IMR-90 (cell line): ENCODE data around the gene NOS1. TPM values are rescaled to one million over a fixed set of nuclear protein-coding genes. Genes with fewer than 3 reads are reported as not detected.

Experiments
- ATAC-seq: fragments of 200-7000 bp; cut with Tn5 transposase; 2 replicates; pipeline ENCODE4 v1.9.1; 2020; ENCODE audit warnings: low read depth, mild to moderate bottlenecking, moderate library complexity
- BruUV-seq: library from RNA; stranded (reverse); fragments of 400-500 nt; replicated peaks from 2 replicates; lab custom pipeline; 2021; lab: Mats Ljungman, UMichigan
- CTCF ChIA-PET: fragments of 300-600 bp; formaldehyde crosslinking; extraction: SDS; loops from one replicate; lab custom pipeline; 2021; ENCODE audit warnings: antibody characterized with exemption; lab: Yijun Ruan, JAX
- POLR2A ChIA-PET: fragments of 300-600 bp; sonication (Branson Sonifier 250); formaldehyde crosslinking; loops from one replicate; lab custom pipeline; 2022; ENCODE audit warnings: antibody characterized with exemption; ENCODE audit not compliant: unreplicated experiment; lab: Charles Lee
- DNase-seq: peaks from one replicate; pipeline ENCODE4 v3.0.0; 2013
- H2AFZ ChIP-seq: replicated peaks from 2 replicates; pipeline ENCODE3; 2013; ENCODE audit warnings: low read length, mild to moderate bottlenecking; ENCODE audit not compliant: poor library complexity
- H2AK5ac ChIP-seq: 2 replicates; pipeline ENCODE4 v1.6.1; 2013; ENCODE audit warnings: low read depth, low read length, inconsistent platforms
- H2AK9ac ChIP-seq: replicated peaks from 2 replicates; pipeline ENCODE3; 2013; ENCODE audit warnings: mild to moderate bottlenecking, low read depth, low read length, moderate library complexity; ENCODE audit not compliant: poor library complexity
- H2BK120ac ChIP-seq: 2 replicates; pipeline ENCODE4 v1.6.1; 2013; ENCODE audit warnings: low read depth, low read length, inconsistent platforms
- H2BK15ac ChIP-seq: 3 replicates; pipeline ENCODE4 v1.6.1; 2013; ENCODE audit warnings: low read depth, low read length, inconsistent platforms
- H2BK20ac ChIP-seq: 2 replicates; pipeline ENCODE4 v1.6.1; 2013; ENCODE audit warnings: low read depth, mild to moderate bottlenecking, inconsistent platforms, low read length, moderate library complexity
- H2BK5ac ChIP-seq: 2 replicates; pipeline ENCODE4 v1.6.1; 2013; ENCODE audit warnings: mild to moderate bottlenecking, low read depth, low read length, inconsistent platforms; ENCODE audit not compliant: poor library complexity, severe bottlenecking
- H3K14ac ChIP-seq: replicated peaks from 2 replicates; pipeline ENCODE4 v1.6.1; 2013; ENCODE audit warnings: low read depth, low read length, inconsistent platforms
- H3K18ac ChIP-seq: 2 replicates; pipeline ENCODE4 v1.6.1; 2013; ENCODE audit warnings: low read depth, low read length, control low read depth
- H3K23ac ChIP-seq: 2 replicates; pipeline ENCODE4 v1.6.1; 2013; ENCODE audit warnings: low read depth, low read length, inconsistent platforms
- H3K27ac ChIP-seq: 2 replicates; pipeline ENCODE4 v1.5.1; 2013; ENCODE audit warnings: mild to moderate bottlenecking, control low read depth, low read length; ENCODE audit not compliant: insufficient read depth
- H3K27me3 ChIP-seq: 2 replicates; pipeline ENCODE4 v1.6.1; 2013; ENCODE audit warnings: low read length; ENCODE audit not compliant: control insufficient read depth, insufficient read depth
- H3K36me3 ChIP-seq: 2 replicates; pipeline ENCODE4 v1.6.1; 2013; ENCODE audit warnings: low read length, mixed read lengths; ENCODE audit not compliant: control insufficient read depth, insufficient read depth
- H3K4ac ChIP-seq: 2 replicates; pipeline ENCODE4 v1.6.1; 2013; ENCODE audit warnings: low read depth, low read length, inconsistent platforms
- H3K4me1 ChIP-seq: 2 replicates; pipeline ENCODE4 v1.6.1; 2013; ENCODE audit warnings: low read length, mixed read lengths; ENCODE audit not compliant: control insufficient read depth, insufficient read depth
- H3K4me2 ChIP-seq: 2 replicates; pipeline ENCODE4 v1.6.1; 2013; ENCODE audit warnings: low read depth, mild to moderate bottlenecking, control low read depth, low read length, moderate library complexity
- H3K4me3 ChIP-seq: 2 replicates; pipeline ENCODE4 v1.5.1; 2013; ENCODE audit warnings: low read depth, mild to moderate bottlenecking, control low read depth, low read length, moderate library complexity; ENCODE audit not compliant: insufficient read depth
- H3K56ac ChIP-seq: 2 replicates; pipeline ENCODE4 v1.6.1; 2013; ENCODE audit warnings: low read length, inconsistent platforms; ENCODE audit not compliant: insufficient read depth; ENCODE audit errors: extremely low read depth
- H3K79me1 ChIP-seq, 2 experiments: 2 replicates each; pipeline ENCODE4 v1.6.1; 2013; ENCODE audit warnings: low read length in 2 of 2, inconsistent platforms in 1 of 2, low read depth in 1 of 2
- H3K9ac ChIP-seq: 2 replicates; pipeline ENCODE4 v1.6.1; 2013; ENCODE audit warnings: low read depth, low read length, control low read depth
- H3K9me1 ChIP-seq: 2 replicates; pipeline ENCODE4 v1.6.1; 2013; ENCODE audit warnings: low read length, inconsistent platforms; ENCODE audit not compliant: insufficient read depth
- H3K9me3 ChIP-seq: 2 replicates; pipeline ENCODE4 v1.6.1; 2013; ENCODE audit warnings: low read length; ENCODE audit not compliant: control insufficient read depth, insufficient read depth
- H4K20me1 ChIP-seq: 2 replicates; pipeline ENCODE4 v1.6.1; 2013; ENCODE audit warnings: low read length, inconsistent platforms; ENCODE audit not compliant: insufficient read depth
- H4K5ac ChIP-seq: 2 replicates; pipeline ENCODE4 v1.6.1; 2013; ENCODE audit warnings: mild to moderate bottlenecking, low read depth, low read length, control low read depth
- H4K8ac ChIP-seq, 2 experiments: 2 replicates each; pipeline ENCODE4 v1.6.1; 2013; ENCODE audit warnings: low read depth in 2 of 2, low read length in 2 of 2, control low read depth in 1 of 2, inconsistent platforms in 1 of 2
- H4K91ac ChIP-seq: 2 replicates; pipeline ENCODE4 v1.6.1; 2013; ENCODE audit warnings: low read depth, low read length, inconsistent platforms; ENCODE audit not compliant: insufficient read depth
- BHLHE40 ChIP-seq: fragments of 150-350 bp; IDR thresholded peaks from 2 replicates; pipeline ENCODE4 v1.6.1; 2016; ENCODE audit warnings: mild to moderate bottlenecking, low read depth, low read length
- CEBPB ChIP-seq: IDR thresholded peaks from 2 replicates; pipeline ENCODE4 v1.6.1; 2012; ENCODE audit warnings: low read depth, low read length, improper control_type of control experiment
- CHD1 ChIP-seq: IDR thresholded peaks from 2 replicates; pipeline ENCODE4 v1.6.1; 2012; ENCODE audit warnings: low read depth, low read length, improper control_type of control experiment
- FOS ChIP-seq: fragments of 150-350 bp; IDR thresholded peaks from 2 replicates; pipeline ENCODE4 v1.6.1; 2016; ENCODE audit warnings: low read depth, low read length
- MAFK ChIP-seq: IDR thresholded peaks from 2 replicates; pipeline ENCODE4 v1.6.1; 2012; ENCODE audit warnings: low read depth, low read length, improper control_type of control experiment
- MAZ ChIP-seq: IDR thresholded peaks from 2 replicates; pipeline ENCODE4 v1.6.1; 2012; ENCODE audit warnings: low read depth, mild to moderate bottlenecking, low read length, improper control_type of control experiment, moderate library complexity, borderline replicate concordance
- MXI1 ChIP-seq: IDR thresholded peaks from 2 replicates; pipeline ENCODE4 v1.6.1; 2012; ENCODE audit warnings: low read depth, mild to moderate bottlenecking, low read length, moderate library complexity, borderline replicate concordance
- NFE2L2 ChIP-seq: fragments of 150-350 bp; IDR thresholded peaks from 2 replicates; pipeline ENCODE4 v1.6.1; 2016; ENCODE audit warnings: low read depth, mild to moderate bottlenecking, low read length
- POLR2A ChIP-seq: IDR thresholded peaks from 2 replicates; pipeline ENCODE4 v1.6.1; 2012; ENCODE audit warnings: mild to moderate bottlenecking, low read depth, low read length
- RAD21 ChIP-seq: IDR thresholded peaks from 2 replicates; pipeline ENCODE4 v1.6.1; 2012; ENCODE audit warnings: low read length, improper control_type of control experiment
- RCOR1 ChIP-seq: IDR thresholded peaks from 2 replicates; pipeline ENCODE4 v1.6.1; 2012; ENCODE audit warnings: mild to moderate bottlenecking, low read length, improper control_type of control experiment; ENCODE audit not compliant: insufficient replicate concordance
- RFX5 ChIP-seq: IDR thresholded peaks from 2 replicates; pipeline ENCODE4 v1.8.0; 2012; ENCODE audit warnings: low read depth, mild to moderate bottlenecking, low read length, moderate library complexity
- SMC3 ChIP-seq: fragments of 150-350 bp; IDR thresholded peaks from 2 replicates; pipeline ENCODE4 v1.6.1; 2016; ENCODE audit warnings: low read depth, mild to moderate bottlenecking, antibody characterized with exemption, low read length, moderate library complexity
- WGBS, 2 experiments: methylation state at CpG; one replicate each; pipeline versions ENCODE4 v1.1.5 to v1.1.7; 2013; ENCODE audit warnings: missing lambda C conversion rate in 2 of 2; ENCODE audit not compliant: insufficient read length in 1 of 2; ENCODE audit errors: extremely low coverage in 2 of 2; 5-methylcytosine and 5-hydroxymethylcytosine counted together
- dilution Hi-C: fragments of 300-500 bp; cut with HindIII; formaldehyde crosslinking; loops from one replicate; pipeline ENCODE4 v1.14.3; 2018; ENCODE audit warnings: low sequenced_read_pairs; ENCODE audit not compliant: unreplicated experiment
- in situ Hi-C: fragments of 300-500 bp; cut with MboI; formaldehyde crosslinking; loops from 3 replicates; pipeline ENCODE4 v1.14.3; 2019; ENCODE audit warnings: low sequenced_read_pairs, inconsistent platforms, mixed read lengths
- intact Hi-C: fragments of 100-400 bp; cut with micrococcal nuclease; formaldehyde crosslinking; loops from 2 replicates; pipeline ENCODE4 v1.10.0; 2022
- polyA plus RNA-seq, 3 experiments: library from polyadenylated mRNA; depleted of rRNA; stranded (reverse); fragments of >200 nt; gene quantifications; 2 replicates each; pipeline ENCODE4 v1.2.3, GENCODE V29; 2012; ENCODE audit warnings: low replicate concordance in 1 of 3
- total RNA-seq: library from RNA; depleted of rRNA; stranded (reverse); fragments of >200 nt; gene quantifications from 2 replicates; pipeline ENCODE4 v1.2.3, GENCODE V29; 2012
- TF ChIP-seq, protein P1 (sequence below): conservative IDR thresholded peaks from 2 replicates; pipeline ENCODE4 v1.5.1; 2012; ENCODE audit warnings: mild to moderate bottlenecking, low read depth, low read length, improper control_type of control experiment
- TF ChIP-seq, protein P2 (sequence below): fragments of 150-350 bp; IDR thresholded peaks from 2 replicates; pipeline ENCODE4 v1.6.1; 2016; ENCODE audit warnings: low read depth, mild to moderate bottlenecking, low read length, moderate library complexity, borderline replicate concordance
- TF ChIP-seq, protein P3 (sequence below): fragments of 150-350 bp; IDR thresholded peaks from 2 replicates; pipeline ENCODE4 v1.6.1; 2017; ENCODE audit warnings: mild to moderate bottlenecking, antibody characterized with exemption, low read length, low read depth

Gene NOS1
- total and polyA plus RNA-seq, 2 of the 4 experiments (the other 2 are of a cell fraction) = 0.09 TPM; not detected in 1

DNA sequence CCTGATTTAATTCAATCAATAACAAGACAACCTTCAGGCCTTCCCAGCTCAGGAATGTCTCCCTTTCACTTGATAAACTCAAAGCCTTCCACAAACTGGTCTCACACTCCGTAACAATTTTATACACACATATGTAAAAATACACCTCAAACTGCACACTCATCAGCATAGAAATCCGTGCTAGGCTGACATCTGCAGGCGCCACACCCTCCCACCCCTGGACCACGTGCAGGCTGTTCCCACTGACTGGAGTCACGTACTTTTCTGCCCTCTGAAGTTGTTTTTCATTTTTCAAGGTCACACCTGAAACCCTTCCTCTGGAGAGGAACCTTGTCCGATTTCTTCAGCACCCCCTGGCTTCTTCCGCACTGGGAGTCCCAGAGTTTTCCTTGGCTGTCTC is 198.8 kb downstream of the NOS1 start:
- in situ Hi-C loops = no loop called here
- H3K4me3 ChIP-seq = no peak overlapping the region
- peaks cover 67% of the 10 kb centered on the region for H3K36me3 ChIP-seq

More for the DNA sequence above, 198.8 kb downstream of the NOS1 start:
- Histone ChIP-seq H2BK20ac (no peak overlapping the region), H3K4ac (no peak overlapping the region), H3K4me1 (no peaks in the 10 kb centered on the region), H3K4me2 (no peak overlapping the region), H3K9ac (no peak overlapping the region), H3K14ac (no peak overlapping the region), H2AK5ac (no peak overlapping the region), H2BK15ac (no peak overlapping the region), H3K23ac (no peak overlapping the region), H3K18ac (no peak overlapping the region), H3K9me1 (peaks cover 2% of the 10 kb centered on the region; the same call in 1 of the 2 replicates), H4K5ac (no peak overlapping the region), H4K91ac (no peak overlapping the region), H2AFZ (no peak overlapping the region), H2BK120ac (no peak overlapping the region), H4K20me1 (no peaks in the 10 kb centered on the region), H3K27ac (no peak overlapping the region), H4K8ac (no peak overlapping the region), H2BK5ac (no peak overlapping the region), H3K79me1 (peaks cover 0 to under 1% of the 10 kb centered on the region in 2 experiments; a peak in 1 of 4 replicates), H3K56ac (no peak overlapping the region), H2AK9ac (no peak overlapping the region), H3K9me3 (no peaks in the 10 kb centered on the region), H3K27me3 (no peaks in the 10 kb centered on the region)
- TF ChIP-seq RCOR1 = no peak
- TF ChIP-seq POLR2A = no peak
- no peak for TF ChIP-seq CHD1
- no peak for TF ChIP-seq MXI1
- no peak for TF ChIP-seq MAFK
- TF ChIP-seq RAD21 = no peak
- no peak for TF ChIP-seq BHLHE40
- TF ChIP-seq, protein P1, sequence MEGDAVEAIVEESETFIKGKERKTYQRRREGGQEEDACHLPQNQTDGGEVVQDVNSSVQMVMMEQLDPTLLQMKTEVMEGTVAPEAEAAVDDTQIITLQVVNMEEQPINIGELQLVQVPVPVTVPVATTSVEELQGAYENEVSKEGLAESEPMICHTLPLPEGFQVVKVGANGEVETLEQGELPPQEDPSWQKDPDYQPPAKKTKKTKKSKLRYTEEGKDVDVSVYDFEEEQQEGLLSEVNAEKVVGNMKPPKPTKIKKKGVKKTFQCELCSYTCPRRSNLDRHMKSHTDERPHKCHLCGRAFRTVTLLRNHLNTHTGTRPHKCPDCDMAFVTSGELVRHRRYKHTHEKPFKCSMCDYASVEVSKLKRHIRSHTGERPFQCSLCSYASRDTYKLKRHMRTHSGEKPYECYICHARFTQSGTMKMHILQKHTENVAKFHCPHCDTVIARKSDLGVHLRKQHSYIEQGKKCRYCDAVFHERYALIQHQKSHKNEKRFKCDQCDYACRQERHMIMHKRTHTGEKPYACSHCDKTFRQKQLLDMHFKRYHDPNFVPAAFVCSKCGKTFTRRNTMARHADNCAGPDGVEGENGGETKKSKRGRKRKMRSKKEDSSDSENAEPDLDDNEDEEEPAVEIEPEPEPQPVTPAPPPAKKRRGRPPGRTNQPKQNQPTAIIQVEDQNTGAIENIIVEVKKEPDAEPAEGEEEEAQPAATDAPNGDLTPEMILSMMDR = no peak
- TF ChIP-seq CEBPB = no peak
- TF ChIP-seq, protein P2, sequence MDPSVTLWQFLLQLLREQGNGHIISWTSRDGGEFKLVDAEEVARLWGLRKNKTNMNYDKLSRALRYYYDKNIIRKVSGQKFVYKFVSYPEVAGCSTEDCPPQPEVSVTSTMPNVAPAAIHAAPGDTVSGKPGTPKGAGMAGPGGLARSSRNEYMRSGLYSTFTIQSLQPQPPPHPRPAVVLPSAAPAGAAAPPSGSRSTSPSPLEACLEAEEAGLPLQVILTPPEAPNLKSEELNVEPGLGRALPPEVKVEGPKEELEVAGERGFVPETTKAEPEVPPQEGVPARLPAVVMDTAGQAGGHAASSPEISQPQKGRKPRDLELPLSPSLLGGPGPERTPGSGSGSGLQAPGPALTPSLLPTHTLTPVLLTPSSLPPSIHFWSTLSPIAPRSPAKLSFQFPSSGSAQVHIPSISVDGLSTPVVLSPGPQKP = no peak
- no peak for TF ChIP-seq MAZ
- no peak for TF ChIP-seq NFE2L2
- no peak for TF ChIP-seq SMC3
- no peak for TF ChIP-seq FOS
- no peak for TF ChIP-seq RFX5
- TF ChIP-seq, protein P3, sequence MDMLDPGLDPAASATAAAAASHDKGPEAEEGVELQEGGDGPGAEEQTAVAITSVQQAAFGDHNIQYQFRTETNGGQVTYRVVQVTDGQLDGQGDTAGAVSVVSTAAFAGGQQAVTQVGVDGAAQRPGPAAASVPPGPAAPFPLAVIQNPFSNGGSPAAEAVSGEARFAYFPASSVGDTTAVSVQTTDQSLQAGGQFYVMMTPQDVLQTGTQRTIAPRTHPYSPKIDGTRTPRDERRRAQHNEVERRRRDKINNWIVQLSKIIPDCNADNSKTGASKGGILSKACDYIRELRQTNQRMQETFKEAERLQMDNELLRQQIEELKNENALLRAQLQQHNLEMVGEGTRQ = no peak
- ChIA-PET CTCF (no interaction called here), POLR2A (no interaction called here)
- ATAC-seq (no peak), DNase-seq (no peak)
- no TSS peak for BruUV-seq
- dilution Hi-C loops (no loop called here), intact Hi-C loops (no loop called here)
- WGBS, 2 experiments = 90% methylated on average over 2 of the region's 7 CpGs; no CpG with 5 or more reads in 1 of the 2 experiments
